ENCODE measurements around the gene RPL13A. TPM values are rescaled to one million over a fixed set of nuclear protein-coding genes. Genes with fewer than 3 reads are reported as not detected.

RPL13A gene
- total and polyA plus RNA-seq, 9 of the 15 experiments (the other 6 are each of a cell fraction or from before 2014, with no cell fraction given): 1,744 to 5,482 (median 2,949) TPM

DNA sequence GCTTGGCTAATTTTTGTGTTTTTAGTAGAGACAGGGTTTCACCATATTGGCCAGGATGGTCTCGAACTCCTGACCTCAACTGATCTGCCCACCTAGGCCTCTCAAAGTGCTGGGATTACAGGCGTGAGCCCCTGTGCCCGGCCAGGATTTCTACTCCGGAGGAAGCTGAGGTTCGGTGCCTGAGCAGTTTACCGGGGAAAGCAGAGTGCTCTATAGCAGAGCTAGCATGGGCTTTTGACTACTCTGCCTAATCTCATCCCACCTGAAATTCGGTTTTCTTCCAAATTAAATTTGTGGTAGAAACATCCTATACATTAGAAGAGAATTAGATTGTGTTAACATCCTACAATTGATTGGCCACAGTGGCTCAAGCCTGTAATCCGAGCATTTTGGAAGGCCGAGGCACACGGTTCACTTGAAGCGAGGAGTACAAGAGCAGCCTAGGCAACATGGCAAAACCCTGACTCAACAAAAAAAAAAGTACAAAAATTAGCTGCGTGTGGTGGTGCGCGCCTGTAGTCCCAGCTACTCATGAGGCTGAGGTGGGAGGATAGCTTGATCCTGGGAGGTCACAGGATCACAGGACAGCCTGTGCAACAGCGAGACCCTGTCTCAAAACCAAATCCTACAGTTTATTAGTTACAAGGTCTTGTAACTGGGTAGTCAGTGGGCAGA lies 1.6 kb downstream of the RPL13A start:
- Histone ChIP-seq H3K4me3 (peak overlapping the region; percentile 100), H3K4me1 (replicated peaks in 1 of 2; ENCODE audit: control insufficient read depth in 2 of 2, insufficient read depth in 2 of 2, low read length in 2 of 2) (peaks cover 19 to 27% of the 10 kb centered on the region in 2 experiments; a peak in 3 of 5 replicates), H3K9me3 (replicated peaks; ENCODE audit: control insufficient read depth, insufficient read depth, low read depth, low read length) (no peaks in the 10 kb centered on the region), H2AFZ (ENCODE audit: low read depth, low read length) (no peak overlapping the region), H3K9me1 (ENCODE audit: control insufficient read depth, insufficient read depth, low read length) (peaks cover 3% of the 10 kb centered on the region), H3K4me2 (ENCODE audit: insufficient read depth, low read length) (peak overlapping the region; percentile 95), H3K36me3 (ENCODE audit: control insufficient read depth, insufficient read depth, low read length) (peaks cover 53% of the 10 kb centered on the region), H3K79me2 (ENCODE audit: control insufficient read depth, insufficient read depth, low read length) (peaks cover 46% of the 10 kb centered on the region), H3K27me3 (ENCODE audit: control insufficient read depth in 2 of 2, insufficient read depth in 2 of 2, low read length in 2 of 2) (no peaks in the 10 kb centered on the region), H4K20me1 (replicated peaks; ENCODE audit: control insufficient read depth, insufficient read depth, low read length) (peaks cover 30% of the 10 kb centered on the region), H3K27ac (ENCODE audit: extremely low read depth, low read depth, low read length) (peak overlapping the region; percentile 99), H3K9ac (ENCODE audit: insufficient read depth in 1 of 2, low read depth in 2 of 2, low read length in 2 of 2) (peak overlapping the region; percentile 97 to 100)
- under 1% methylated on average over 15 of the region's 15 CpGs for WGBS (ENCODE audit: insufficient coverage, low coverage, missing lambda C conversion rate)
- no peak for ATAC-seq
- CTCF ChIA-PET (ENCODE audit: low intra/inter-chr PET ratio): no interaction called here
- POLR2A ChIA-PET: interaction anchor here (0.5 to 3.0 kb wide), 20 partner anchors 8 to 829 kb away, joined by 3 to 16 read pairs (median 4); partner anchors contain the start of gene DKKL1
- intact Hi-C loops (cut with micrococcal nuclease): no loop called here
- in situ Hi-C loops (cut with MboI): no loop called here
- no peak for FAIRE-seq
- BruUV-seq (replicated peaks): no TSS peak
- no peak for DNase-seq (ENCODE audit: extremely low read depth in 1 of 4, low spot score in 3 of 4)
- TF ChIP-seq ZNF263 (CRISPR knock-in tag; IDR thresholded peaks at IDR 0.05; ENCODE audit: borderline replicate concordance) (no peak), RNF2 (IDR thresholded peaks at IDR 0.05) (no peak), YBX1 (IDR thresholded peaks at IDR 0.05) (no peak), RBM22 (IDR thresholded peaks at IDR 0.05; ENCODE audit: low read depth, low read length, poor library complexity, severe bottlenecking) (no peak), CCNT2 (IDR thresholded peaks at IDR 0.05; ENCODE audit: borderline replicate concordance, extremely low read depth, insufficient read length, low read depth, low read length) (no peak), TAF9B (IDR thresholded peaks at IDR 0.05; ENCODE audit: partially characterized antibody) (no peak), ZBTB9 (CRISPR knock-in tag; IDR thresholded peaks at IDR 0.05) (no peak), ERF (CRISPR knock-in tag; IDR thresholded peaks at IDR 0.05) (no peak), SRSF9 (IDR thresholded peaks at IDR 0.05; ENCODE audit: borderline replicate concordance, low read depth, low read length) (no peak), NR1H2 (CRISPR knock-in tag; IDR thresholded peaks at IDR 0.05) (no peak), KAT7 (CRISPR knock-in tag; IDR thresholded peaks at IDR 0.05; ENCODE audit: borderline replicate concordance) (no peak), RHOXF2B (CRISPR knock-in tag; conservative IDR thresholded peaks at IDR 0.05) (0 out of 2 replicates have a peak, but pooled peaks have one; percentile 4), CAMTA2 (CRISPR knock-in tag; conservative IDR thresholded peaks at IDR 0.05) (no peak), HCFC1 (IDR thresholded peaks at IDR 0.05; ENCODE audit: low read depth, low read length) (no peak), BRD4 (IDR thresholded peaks at IDR 0.05) (no peak), ZFPM2 (CRISPR knock-in tag; IDR thresholded peaks at IDR 0.05) (no peak), MAFF (IDR thresholded peaks at IDR 0.05; ENCODE audit: low read length) (peak; percentile 90)
- TF ChIP-seq, protein P1, sequence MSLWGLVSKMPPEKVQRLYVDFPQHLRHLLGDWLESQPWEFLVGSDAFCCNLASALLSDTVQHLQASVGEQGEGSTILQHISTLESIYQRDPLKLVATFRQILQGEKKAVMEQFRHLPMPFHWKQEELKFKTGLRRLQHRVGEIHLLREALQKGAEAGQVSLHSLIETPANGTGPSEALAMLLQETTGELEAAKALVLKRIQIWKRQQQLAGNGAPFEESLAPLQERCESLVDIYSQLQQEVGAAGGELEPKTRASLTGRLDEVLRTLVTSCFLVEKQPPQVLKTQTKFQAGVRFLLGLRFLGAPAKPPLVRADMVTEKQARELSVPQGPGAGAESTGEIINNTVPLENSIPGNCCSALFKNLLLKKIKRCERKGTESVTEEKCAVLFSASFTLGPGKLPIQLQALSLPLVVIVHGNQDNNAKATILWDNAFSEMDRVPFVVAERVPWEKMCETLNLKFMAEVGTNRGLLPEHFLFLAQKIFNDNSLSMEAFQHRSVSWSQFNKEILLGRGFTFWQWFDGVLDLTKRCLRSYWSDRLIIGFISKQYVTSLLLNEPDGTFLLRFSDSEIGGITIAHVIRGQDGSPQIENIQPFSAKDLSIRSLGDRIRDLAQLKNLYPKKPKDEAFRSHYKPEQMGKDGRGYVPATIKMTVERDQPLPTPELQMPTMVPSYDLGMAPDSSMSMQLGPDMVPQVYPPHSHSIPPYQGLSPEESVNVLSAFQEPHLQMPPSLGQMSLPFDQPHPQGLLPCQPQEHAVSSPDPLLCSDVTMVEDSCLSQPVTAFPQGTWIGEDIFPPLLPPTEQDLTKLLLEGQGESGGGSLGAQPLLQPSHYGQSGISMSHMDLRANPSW (CRISPR knock-in tag; IDR thresholded peaks at IDR 0.05): 0 out of 2 replicates have a peak, but pooled peaks have one; percentile 78
- TF ChIP-seq, protein P2, sequence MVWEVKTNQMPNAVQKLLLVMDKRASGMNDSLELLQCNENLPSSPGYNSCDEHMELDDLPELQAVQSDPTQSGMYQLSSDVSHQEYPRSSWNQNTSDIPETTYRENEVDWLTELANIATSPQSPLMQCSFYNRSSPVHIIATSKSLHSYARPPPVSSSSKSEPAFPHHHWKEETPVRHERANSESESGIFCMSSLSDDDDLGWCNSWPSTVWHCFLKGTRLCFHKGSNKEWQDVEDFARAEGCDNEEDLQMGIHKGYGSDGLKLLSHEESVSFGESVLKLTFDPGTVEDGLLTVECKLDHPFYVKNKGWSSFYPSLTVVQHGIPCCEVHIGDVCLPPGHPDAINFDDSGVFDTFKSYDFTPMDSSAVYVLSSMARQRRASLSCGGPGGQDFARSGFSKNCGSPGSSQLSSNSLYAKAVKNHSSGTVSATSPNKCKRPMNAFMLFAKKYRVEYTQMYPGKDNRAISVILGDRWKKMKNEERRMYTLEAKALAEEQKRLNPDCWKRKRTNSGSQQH (CRISPR knock-in tag; IDR thresholded peaks at IDR 0.05): no peak
